Measurements from ENCODE around the gene CD99.
"Not testable (repeated sequence)": the region's sequence is repeated elsewhere in the genome, so short reads cannot be mapped to it uniquely, and the experiment has no call there.

CD99 gene

GRCh38 chrX:2675657-2676200 lies 15.4 kb upstream of the CD99 start:
- 80 to 100% methylated on average over 1 to 2 of the region's 7 CpGs for WGBS, 2 experiments (ENCODE audit: insufficient coverage in 2 of 2)
- not testable (repeated sequence) for H3K36me3 ChIP-seq (ENCODE audit: control insufficient read depth, insufficient read depth, low read length); H3K4me3 ChIP-seq (ENCODE audit: extremely low read depth, insufficient read depth, low read length, poor library complexity, severe bottlenecking); H3K27ac ChIP-seq (ENCODE audit: low read depth, low read length, severe bottlenecking); H3K4me1 ChIP-seq (ENCODE audit: control insufficient read depth, insufficient read depth, low read length, poor library complexity, severe bottlenecking); H3K9me3 ChIP-seq (ENCODE audit: control insufficient read depth, low read length)

GRCh38 chrX:2676794-2677675 lies 14.1 kb upstream of the CD99 start:
- WGBS, 2 experiments (ENCODE audit: insufficient coverage in 2 of 2) = 95 to 97% methylated on average over 5 of the region's 7 CpGs
- no peak overlapping the region for H3K27ac ChIP-seq (ENCODE audit: low read depth, low read length, severe bottlenecking)
- no peaks in the 10 kb centered on the region for H3K36me3 ChIP-seq (ENCODE audit: control insufficient read depth, insufficient read depth, low read length)
- H3K4me3 ChIP-seq (ENCODE audit: extremely low read depth, insufficient read depth, low read length, poor library complexity, severe bottlenecking) = no peak overlapping the region
- H3K9me3 ChIP-seq (ENCODE audit: control insufficient read depth, low read length) = peaks cover 5% of the 10 kb centered on the region
- no peaks in the 10 kb centered on the region for H3K4me1 ChIP-seq (ENCODE audit: control insufficient read depth, insufficient read depth, low read length, poor library complexity, severe bottlenecking)

- H3K4me1 ChIP-seq (ENCODE audit: control insufficient read depth, insufficient read depth, low read length, poor library complexity, severe bottlenecking) = no peaks in the 10 kb centered on the region
- 75 to 77% methylated on average over 9 to 10 of the region's 10 CpGs for WGBS, 2 experiments (ENCODE audit: insufficient coverage in 2 of 2)
- no peak overlapping the region for H3K4me3 ChIP-seq (ENCODE audit: extremely low read depth, insufficient read depth, low read length, poor library complexity, severe bottlenecking)
- peaks cover 5% of the 10 kb centered on the region for H3K9me3 ChIP-seq (ENCODE audit: control insufficient read depth, low read length)
- no peak overlapping the region for H3K27ac ChIP-seq (ENCODE audit: low read depth, low read length, severe bottlenecking)
- no peaks in the 10 kb centered on the region for H3K36me3 ChIP-seq (ENCODE audit: control insufficient read depth, insufficient read depth, low read length)
Measured at GRCh38 chrX:2677764-2678163, 13.3 kb upstream of the CD99 start.

- no peaks in the 10 kb centered on the region for H3K9me3 ChIP-seq (ENCODE audit: control insufficient read depth, low read length)
- no peaks in the 10 kb centered on the region for H3K36me3 ChIP-seq (ENCODE audit: control insufficient read depth, insufficient read depth, low read length)
Measured at GRCh38 chrX:2678583-2678982, 12.5 kb upstream of the CD99 start.

GRCh38 chrX:2679534-2680485 lies 11.3 kb upstream of the CD99 start:
- Histone ChIP-seq H3K9me3 (ENCODE audit: control insufficient read depth, low read length) (no peaks in the 10 kb centered on the region), H3K27ac (ENCODE audit: low read depth, low read length, severe bottlenecking) (no peak overlapping the region), H3K4me1 (ENCODE audit: control insufficient read depth, insufficient read depth, low read length, poor library complexity, severe bottlenecking) (no peaks in the 10 kb centered on the region), H3K4me3 (ENCODE audit: extremely low read depth, insufficient read depth, low read length, poor library complexity, severe bottlenecking) (no peak overlapping the region), H3K36me3 (ENCODE audit: control insufficient read depth, insufficient read depth, low read length) (no peaks in the 10 kb centered on the region)
- 91 to 93% methylated on average over 6 to 7 of the region's 9 CpGs for WGBS, 2 experiments (ENCODE audit: insufficient coverage in 2 of 2)

More at GRCh38 chrX:2678583-2678982, 12.5 kb upstream of the CD99 start:
- no peaks in the 10 kb centered on the region for H3K4me1 ChIP-seq (ENCODE audit: control insufficient read depth, insufficient read depth, low read length, poor library complexity, severe bottlenecking)
- H3K4me3 ChIP-seq (ENCODE audit: extremely low read depth, insufficient read depth, low read length, poor library complexity, severe bottlenecking) = no peak overlapping the region
- WGBS, 2 experiments (ENCODE audit: insufficient coverage in 2 of 2) = 80 to 82% methylated on average over 1 to 2 of the region's 5 CpGs
- no peak overlapping the region for H3K27ac ChIP-seq (ENCODE audit: low read depth, low read length, severe bottlenecking)

GRCh38 chrX:2680486-2681348 lies 10.4 kb upstream of the CD99 start:
- Histone ChIP-seq H3K9me3 (ENCODE audit: control insufficient read depth, low read length) (no peaks in the 10 kb centered on the region), H3K4me3 (ENCODE audit: extremely low read depth, insufficient read depth, low read length, poor library complexity, severe bottlenecking) (no peak overlapping the region), H3K36me3 (ENCODE audit: control insufficient read depth, insufficient read depth, low read length) (no peaks in the 10 kb centered on the region), H3K4me1 (ENCODE audit: control insufficient read depth, insufficient read depth, low read length, poor library complexity, severe bottlenecking) (no peaks in the 10 kb centered on the region), H3K27ac (ENCODE audit: low read depth, low read length, severe bottlenecking) (no peak overlapping the region)
- 90 to 95% methylated on average over 6 of the region's 6 CpGs for WGBS, 2 experiments (ENCODE audit: insufficient coverage in 2 of 2)

GRCh38 chrX:2682565-2683177 lies 8.4 kb upstream of the CD99 start:
- 72 to 91% methylated on average over 3 to 4 of the region's 6 CpGs for WGBS, 2 experiments (ENCODE audit: insufficient coverage in 2 of 2)
- Histone ChIP-seq H3K4me1 (ENCODE audit: control insufficient read depth, insufficient read depth, low read length, poor library complexity, severe bottlenecking) (no peaks in the 10 kb centered on the region), H3K9me3 (ENCODE audit: control insufficient read depth, low read length) (no peaks in the 10 kb centered on the region), H3K4me3 (ENCODE audit: extremely low read depth, insufficient read depth, low read length, poor library complexity, severe bottlenecking) (no peak overlapping the region), H3K36me3 (ENCODE audit: control insufficient read depth, insufficient read depth, low read length) (no peaks in the 10 kb centered on the region), H3K27ac (ENCODE audit: low read depth, low read length, severe bottlenecking) (no peak overlapping the region)

- H3K27ac ChIP-seq (ENCODE audit: low read depth, low read length, severe bottlenecking) = no peak overlapping the region
- no peak overlapping the region for H3K4me3 ChIP-seq (ENCODE audit: extremely low read depth, insufficient read depth, low read length, poor library complexity, severe bottlenecking)
- no peaks in the 10 kb centered on the region for H3K9me3 ChIP-seq (ENCODE audit: control insufficient read depth, low read length)
- H3K4me1 ChIP-seq (ENCODE audit: control insufficient read depth, insufficient read depth, low read length, poor library complexity, severe bottlenecking) = no peaks in the 10 kb centered on the region
- 90% methylated on average over 1 of the region's 1 CpG for WGBS, 2 experiments (ENCODE audit: insufficient coverage in 2 of 2)
- H3K36me3 ChIP-seq (ENCODE audit: control insufficient read depth, insufficient read depth, low read length) = no peaks in the 10 kb centered on the region
Measured at GRCh38 chrX:2684256-2684655, 6.8 kb upstream of the CD99 start.

- no peaks in the 10 kb centered on the region for H3K9me3 ChIP-seq (ENCODE audit: control insufficient read depth, low read length)
- H3K4me1 ChIP-seq (ENCODE audit: control insufficient read depth, insufficient read depth, low read length, poor library complexity, severe bottlenecking) = peaks cover 6% of the 10 kb centered on the region
- WGBS, 2 experiments (ENCODE audit: insufficient coverage in 2 of 2) = 28 to 68% methylated on average over 2 to 4 of the region's 5 CpGs
- no peaks in the 10 kb centered on the region for H3K36me3 ChIP-seq (ENCODE audit: control insufficient read depth, insufficient read depth, low read length)
- no peak overlapping the region for H3K27ac ChIP-seq (ENCODE audit: low read depth, low read length, severe bottlenecking)
- no peak overlapping the region for H3K4me3 ChIP-seq (ENCODE audit: extremely low read depth, insufficient read depth, low read length, poor library complexity, severe bottlenecking)
Measured at GRCh38 chrX:2685886-2686285, 5.2 kb upstream of the CD99 start.
